ENCODE data around the gene PLCL1.

- TF ChIP-seq CTCF (IDR thresholded peaks at IDR 0.05) = no peak
- TF ChIP-seq POLR2A (IDR thresholded peaks at IDR 0.05) = no peak
Measured at GRCh38 chr2:198134293-198134955, 330.0 kb downstream of the PLCL1 start.

Data from lower leg skin (tissue), 3 donors.